PC-3 (cell line): ENCODE measurements around the gene AGO1. TPM values are rescaled to one million over a fixed set of nuclear protein-coding genes. Genes with fewer than 3 reads are reported as not detected.

Experiments
- ATAC-seq: fragments of 200-7000 bp; cut with Tn5 transposase; 2 replicates; pipeline ENCODE4 v1.9.1; 2020; ENCODE audit warnings: mild to moderate bottlenecking, moderate library complexity
- BruUV-seq: library from RNA; stranded (reverse); fragments of 400-500 nt; replicated peaks from 2 replicates; lab custom pipeline; 2021; lab: Mats Ljungman, UMichigan
- CTCF ChIA-PET: fragments of 300-600 bp; sonication (Branson Sonifier 250); formaldehyde crosslinking; loops from one replicate; lab custom pipeline; 2022; ENCODE audit warnings: antibody characterized with exemption; lab: Charles Lee
- POLR2A ChIA-PET: fragments of 300-600 bp; sonication (Branson Sonifier 250); formaldehyde crosslinking; loops from one replicate; lab custom pipeline; 2022; ENCODE audit warnings: antibody characterized with exemption; ENCODE audit not compliant: unreplicated experiment; lab: Charles Lee
- DNase-seq: peaks from one replicate; pipeline ENCODE4 v3.0.0-alpha.2; 2015
- H2AFZ ChIP-seq: fragments of 300-600 bp; sonication (generic); 2 replicates; pipeline ENCODE4 v1.6.0; 2016; ENCODE audit warnings: antibody characterized with exemption, low read length
- H3F3A ChIP-seq: fragments of 300-600 bp; sonication (generic); one replicate; pipeline ENCODE4 v1.6.0; 2017; ENCODE audit warnings: antibody characterized with exemption, low read length, control low read depth, mild to moderate bottlenecking; ENCODE audit not compliant: unreplicated experiment
- H3K27ac ChIP-seq: fragments of 300-600 bp; sonication (generic); 2 replicates; pipeline ENCODE4 v1.5.1; 2016; ENCODE audit warnings: mild to moderate bottlenecking, low read length
- H3K27me3 ChIP-seq: fragments of 300-600 bp; sonication (generic); 2 replicates; pipeline ENCODE4 v1.6.1; 2016; ENCODE audit warnings: low read length, mixed read lengths
- H3K36me3 ChIP-seq: fragments of 300-600 bp; sonication (generic); 2 replicates; pipeline ENCODE4 v1.6.1; 2016; ENCODE audit warnings: low read depth, mixed run types, low read length, mixed read lengths
- H3K4me1 ChIP-seq: fragments of 300-600 bp; sonication (generic); 2 replicates; pipeline ENCODE4 v1.5.1; 2016; ENCODE audit warnings: low read length; ENCODE audit not compliant: insufficient read depth
- H3K4me2 ChIP-seq: fragments of 300-600 bp; sonication (generic); 2 replicates; pipeline ENCODE4 v1.6.0; 2016; ENCODE audit warnings: low read length
- H3K4me3 ChIP-seq: fragments of 300-600 bp; sonication (generic); 2 replicates; pipeline ENCODE4 v1.5.1; 2016; ENCODE audit warnings: mild to moderate bottlenecking, low read length, mixed read lengths
- H3K79me2 ChIP-seq: fragments of 300-600 bp; sonication (generic); 2 replicates; pipeline ENCODE4 v1.6.1; 2017; ENCODE audit warnings: low read length, mixed read lengths
- H3K9ac ChIP-seq: fragments of 300-600 bp; sonication (generic); 2 replicates; pipeline ENCODE4 v1.6.0; 2016; ENCODE audit warnings: mild to moderate bottlenecking, low read length
- H3K9me2 ChIP-seq: fragments of 300-600 bp; sonication (generic); replicated peaks from 2 replicates; pipeline ENCODE4 v1.6.1; 2016; ENCODE audit warnings: mixed run types, low read length, mixed read lengths
- H3K9me3 ChIP-seq: fragments of 300-600 bp; sonication (generic); 2 replicates; pipeline ENCODE4 v1.6.1; 2016; ENCODE audit warnings: low read length, mixed read lengths
- H4K20me1 ChIP-seq: fragments of 300-600 bp; sonication (generic); 2 replicates; pipeline ENCODE4 v1.6.1; 2016; ENCODE audit warnings: low read length, mixed read lengths
- CTCF ChIP-seq: fragments of 300-600 bp; sonication (generic); conservative IDR thresholded peaks from 2 replicates; pipeline ENCODE4 v1.5.1; 2017; ENCODE audit warnings: antibody characterized with exemption, low read depth, mild to moderate bottlenecking, low read length
- EZH2 ChIP-seq: fragments of 300-600 bp; sonication (generic); IDR thresholded peaks from one replicate; pipeline ENCODE4 v1.6.1; 2017; ENCODE audit warnings: antibody characterized with exemption, mild to moderate bottlenecking, low read length; ENCODE audit not compliant: unreplicated experiment
- EZH2phosphoT487 ChIP-seq: fragments of 300-600 bp; sonication (generic); IDR thresholded peaks from 2 replicates; pipeline ENCODE4 v1.6.1; 2018; ENCODE audit warnings: mild to moderate bottlenecking, antibody characterized with exemption, low read length, borderline replicate concordance
- intact Hi-C: fragments of 100-400 bp; cut with micrococcal nuclease; formaldehyde crosslinking; loops from 2 replicates; pipeline ENCODE4 v1.9.0; 2023
- total RNA-seq: library from RNA; depleted of rRNA; stranded (reverse); fragments of >200 nt; gene quantifications from 2 replicates; pipeline ENCODE4 v1.2.3, GENCODE V29; 2014

Gene AGO1
- total RNA-seq, 1 experiment from 2014 or later: 15.4 TPM

DNA sequence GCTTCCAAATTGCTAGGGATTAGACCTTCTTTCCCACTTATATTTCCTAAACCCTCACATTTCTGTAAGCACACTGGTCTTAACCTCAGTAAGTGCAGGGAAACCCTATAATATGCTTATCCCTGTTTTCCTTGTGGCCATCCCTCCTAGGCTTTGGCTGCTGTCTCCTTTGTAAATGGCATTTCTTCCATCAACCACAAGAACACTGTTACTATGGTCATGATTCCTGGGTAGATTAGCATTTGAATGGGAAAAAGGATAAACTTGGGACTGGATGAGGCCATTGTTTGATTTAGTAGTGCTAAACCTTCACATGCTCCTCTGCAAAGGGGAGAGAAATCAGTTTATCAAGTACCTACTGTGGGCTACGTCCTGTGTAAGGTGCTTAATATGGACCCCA, 31.7 kb downstream of the AGO1 start:
- ATAC-seq (no peak), DNase-seq (no peak)
- Histone ChIP-seq H3K9me3 (no peaks in the 10 kb centered on the region), H3K27me3 (no peaks in the 10 kb centered on the region), H3K4me3 (no peak overlapping the region), H4K20me1 (no peaks in the 10 kb centered on the region), H2AFZ (no peak overlapping the region), H3K9me2 (no peaks in the 10 kb centered on the region), H3K9ac (no peak overlapping the region), H3K4me2 (no peak overlapping the region), H3F3A (no peaks in the 10 kb centered on the region), H3K79me2 (no peaks in the 10 kb centered on the region), H3K27ac (no peak overlapping the region), H3K36me3 (peaks cover 39% of the 10 kb centered on the region), H3K4me1 (no peaks in the 10 kb centered on the region)
- ChIA-PET CTCF (no interaction called here), POLR2A (no interaction called here)
- TF ChIP-seq CTCF (no peak), EZH2 (no peak), EZH2phosphoT487 (no peak)
- intact Hi-C loops: no loop called here
- no TSS peak for BruUV-seq

DNA sequence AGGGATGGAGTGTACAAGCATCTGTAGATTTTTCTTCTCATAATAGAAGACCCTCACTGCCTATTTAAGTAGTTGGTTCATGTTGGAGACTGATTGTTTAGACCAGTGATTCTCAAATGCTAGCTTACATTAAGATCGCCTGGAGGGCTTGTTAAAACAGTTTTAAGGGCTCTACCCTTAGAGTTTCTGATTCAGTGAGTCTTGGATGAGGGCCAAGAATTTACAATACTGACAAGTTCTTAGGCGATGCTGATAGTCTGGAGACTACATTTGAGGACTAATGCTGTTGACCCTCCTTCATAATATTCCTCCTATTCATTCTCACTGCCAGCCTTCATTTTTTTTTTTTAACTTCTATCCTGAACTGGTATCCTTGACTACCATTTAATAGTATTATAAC, 32.7 kb downstream of the AGO1 start:
- no peaks in the 10 kb centered on the region for H3K9me3 ChIP-seq
- no peaks in the 10 kb centered on the region for H3K4me1 ChIP-seq
- ChIA-PET CTCF (no interaction called here), POLR2A (no interaction called here)
- H3K27ac ChIP-seq: no peak overlapping the region
- H4K20me1 ChIP-seq: no peaks in the 10 kb centered on the region
- H3K79me2 ChIP-seq: no peaks in the 10 kb centered on the region
- H2AFZ ChIP-seq: no peak overlapping the region
- H3K36me3 ChIP-seq: peaks cover 39% of the 10 kb centered on the region
- no peaks in the 10 kb centered on the region for H3F3A ChIP-seq
- ATAC-seq (no peak), DNase-seq (no peak)
- no peak overlapping the region for H3K4me3 ChIP-seq
- H3K9me2 ChIP-seq: no peaks in the 10 kb centered on the region
- intact Hi-C loops: no loop called here
- no peak overlapping the region for H3K9ac ChIP-seq
- no peak overlapping the region for H3K4me2 ChIP-seq
- BruUV-seq: no TSS peak
- no peaks in the 10 kb centered on the region for H3K27me3 ChIP-seq
- no peak for TF ChIP-seq CTCF
- TF ChIP-seq EZH2phosphoT487: no peak
- TF ChIP-seq EZH2: no peak

DNA sequence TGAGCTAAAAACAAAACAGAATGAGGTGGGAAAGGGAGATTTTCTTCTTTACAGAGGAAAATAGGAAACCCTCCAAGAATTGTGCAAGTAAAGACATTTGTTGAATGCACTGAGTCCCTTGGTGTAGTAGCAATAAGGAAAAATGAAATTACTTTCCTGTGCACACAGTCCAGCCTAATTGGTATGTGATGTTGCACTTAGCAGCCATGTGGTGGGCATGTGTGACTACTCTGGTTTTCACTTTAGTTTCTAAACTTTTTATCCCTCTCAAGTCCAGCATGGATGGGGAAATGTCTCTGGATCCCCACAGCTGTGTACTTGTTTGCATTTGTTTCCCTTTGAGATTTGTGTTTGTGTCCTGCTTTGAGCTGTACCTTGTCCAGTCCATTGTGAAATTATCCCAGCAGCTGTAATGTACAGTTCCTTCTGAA, 40.8 kb downstream of the AGO1 start:
- CTCF ChIA-PET: no interaction called here
- TF ChIP-seq EZH2 (no peak), EZH2phosphoT487 (no peak), CTCF (no peak)

More for the DNA sequence above, 40.8 kb downstream of the AGO1 start:
- Histone ChIP-seq H3K4me2 (no peak overlapping the region), H3K4me3 (no peak overlapping the region), H3K9me2 (no peaks in the 10 kb centered on the region), H3K4me1 (no peaks in the 10 kb centered on the region), H3K27me3 (no peaks in the 10 kb centered on the region), H4K20me1 (no peaks in the 10 kb centered on the region), H3K27ac (no peak overlapping the region), H3K9me3 (no peaks in the 10 kb centered on the region), H2AFZ (no peak overlapping the region), H3K9ac (no peak overlapping the region), H3K36me3 (peaks cover 7% of the 10 kb centered on the region), H3K79me2 (no peaks in the 10 kb centered on the region), H3F3A (no peaks in the 10 kb centered on the region)
- intact Hi-C loops: no loop called here
- ATAC-seq (no peak), DNase-seq (no peak)
- POLR2A ChIA-PET: interaction anchor here (0.6 kb wide), 1 partner anchor 65 kb away, joined by 3 read pairs; no protein-coding TSS in a partner anchor
- BruUV-seq: no TSS peak
